Caco-2 (cell line): ENCODE measurements around the gene ISYNA1. TPM values are rescaled to one million over a fixed set of nuclear protein-coding genes. Genes with fewer than 3 reads are reported as not detected.

Source experiments
- BruUV-seq: library from RNA; stranded (reverse); fragments of 400-500 nt; replicated peaks from 2 replicates; lab custom pipeline; 2021; lab: Mats Ljungman, UMichigan
- CTCF ChIA-PET: fragments of 300-600 bp; sonication (Branson Sonifier 250); formaldehyde crosslinking; loops from one replicate; lab custom pipeline; 2022; ENCODE audit warnings: antibody characterized with exemption; lab: Charles Lee
- POLR2A ChIA-PET: fragments of 300-600 bp; sonication (Branson Sonifier 250); formaldehyde crosslinking; loops from one replicate; lab custom pipeline; 2022; ENCODE audit warnings: antibody characterized with exemption; lab: Charles Lee
- DNase-seq, 2 experiments: peaks; one replicate each; pipeline versions ENCODE4 v3.0.0 to v3.0.0-alpha.2; 2020 to 2022
- H3K27me3 ChIP-seq: replicated peaks from 2 replicates; pipeline ENCODE4 v1.6.0; 2011; ENCODE audit warnings: low read length; ENCODE audit not compliant: control insufficient read depth, insufficient read depth
- H3K36me3 ChIP-seq: 2 replicates; pipeline ENCODE4 v1.5.1; 2011; ENCODE audit warnings: low read length; ENCODE audit not compliant: control insufficient read depth, insufficient read depth
- H3K4me1 ChIP-seq: fragments of 250-450 bp; sonication (Bioruptor Pico); 2 replicates; pipeline ENCODE4 v1.5.1; 2020; ENCODE audit warnings: mild to moderate bottlenecking
- H3K4me3 ChIP-seq: 2 replicates; pipeline ENCODE4 v1.5.1; 2011; ENCODE audit warnings: low read depth, mild to moderate bottlenecking, control low read depth, low read length
- H3K9me3 ChIP-seq: fragments of 250-450 bp; sonication (Bioruptor Pico); 2 replicates; pipeline ENCODE4 v1.5.1; 2020; ENCODE audit warnings: mild to moderate bottlenecking, moderate library complexity
- H3K27ac Mint-ChIP-seq: one replicate; pipeline ENCODE4 v1.8.0; 2022; ENCODE audit warnings: mixed read lengths; ENCODE audit not compliant: unreplicated experiment
- H3K27me3 Mint-ChIP-seq: one replicate; pipeline ENCODE4 v1.8.0; 2022; ENCODE audit warnings: mixed read lengths; ENCODE audit not compliant: insufficient read depth, unreplicated experiment
- H3K36me3 Mint-ChIP-seq: one replicate; pipeline ENCODE4 v1.8.0; 2022; ENCODE audit warnings: mild to moderate bottlenecking, mixed read lengths; ENCODE audit not compliant: insufficient read depth, unreplicated experiment
- H3K4me1 Mint-ChIP-seq: one replicate; pipeline ENCODE4 v1.8.0; 2022; ENCODE audit warnings: low read depth, mixed read lengths; ENCODE audit not compliant: unreplicated experiment
- H3K4me3 Mint-ChIP-seq: one replicate; pipeline ENCODE4 v1.8.0; 2022; ENCODE audit warnings: mild to moderate bottlenecking, moderate library complexity, mixed read lengths; ENCODE audit not compliant: unreplicated experiment
- H3K9me3 Mint-ChIP-seq: one replicate; pipeline ENCODE4 v1.8.0; 2022; ENCODE audit warnings: mixed read lengths; ENCODE audit not compliant: unreplicated experiment
- intact Hi-C: fragments of 100-400 bp; cut with micrococcal nuclease; formaldehyde crosslinking; loops from one replicate; pipeline ENCODE4 v1.10.0; 2022; ENCODE audit not compliant: unreplicated experiment
- total RNA-seq: library from RNA; stranded (reverse); gene quantifications from 2 replicates; pipeline ENCODE4 v1.2.3, GENCODE V29; 2022
- TF ChIP-seq, protein P1 (sequence below), 2 experiments: fragments of 200-600 bp in 1 of 2; IDR thresholded peaks; 1 replicate in 1 of 2; 2 replicates in 1 of 2; pipeline versions ENCODE4 v1.5.1 to v1.8.0; 2011 to 2022; ENCODE audit warnings: antibody characterized with exemption in 1 of 2, control low read depth in 1 of 2, inconsistent platforms in 1 of 2, low read depth in 1 of 2, low read length in 1 of 2, mild to moderate bottlenecking in 1 of 2, moderate library complexity in 1 of 2; ENCODE audit not compliant: insufficient read depth in 1 of 2, severe bottlenecking in 1 of 2, unreplicated experiment in 1 of 2

ISYNA1 gene
- total RNA-seq, 1 experiment from 2014 or later, result 65.3 TPM

GRCh38 chr19:18473003-18473705, 35.2 kb upstream of the ISYNA1 start:
- TF ChIP-seq, protein P1, sequence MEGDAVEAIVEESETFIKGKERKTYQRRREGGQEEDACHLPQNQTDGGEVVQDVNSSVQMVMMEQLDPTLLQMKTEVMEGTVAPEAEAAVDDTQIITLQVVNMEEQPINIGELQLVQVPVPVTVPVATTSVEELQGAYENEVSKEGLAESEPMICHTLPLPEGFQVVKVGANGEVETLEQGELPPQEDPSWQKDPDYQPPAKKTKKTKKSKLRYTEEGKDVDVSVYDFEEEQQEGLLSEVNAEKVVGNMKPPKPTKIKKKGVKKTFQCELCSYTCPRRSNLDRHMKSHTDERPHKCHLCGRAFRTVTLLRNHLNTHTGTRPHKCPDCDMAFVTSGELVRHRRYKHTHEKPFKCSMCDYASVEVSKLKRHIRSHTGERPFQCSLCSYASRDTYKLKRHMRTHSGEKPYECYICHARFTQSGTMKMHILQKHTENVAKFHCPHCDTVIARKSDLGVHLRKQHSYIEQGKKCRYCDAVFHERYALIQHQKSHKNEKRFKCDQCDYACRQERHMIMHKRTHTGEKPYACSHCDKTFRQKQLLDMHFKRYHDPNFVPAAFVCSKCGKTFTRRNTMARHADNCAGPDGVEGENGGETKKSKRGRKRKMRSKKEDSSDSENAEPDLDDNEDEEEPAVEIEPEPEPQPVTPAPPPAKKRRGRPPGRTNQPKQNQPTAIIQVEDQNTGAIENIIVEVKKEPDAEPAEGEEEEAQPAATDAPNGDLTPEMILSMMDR (IDR thresholded peaks at IDR 0.05; ENCODE audit: insufficient read depth in 1 of 2, low read depth in 1 of 2, low read length in 1 of 2, severe bottlenecking in 1 of 2, unreplicated experiment in 1 of 2), result no peak
- peaks cover 12% of the 10 kb centered on the region for H3K4me1 Mint-ChIP-seq
- DNase-seq, result no peak
- intact Hi-C loops, result loop anchor here (10.0 kb wide), 1 partner anchor 202 kb away; no protein-coding TSS in a partner anchor
- Histone ChIP-seq H3K9me3 (no peaks in the 10 kb centered on the region), H3K27me3 (no peaks in the 10 kb centered on the region), H3K4me3 (no peak overlapping the region), H3K36me3 (no peaks in the 10 kb centered on the region), H3K4me1 (peaks cover 21% of the 10 kb centered on the region)
- H3K36me3 Mint-ChIP-seq, result no peaks in the 10 kb centered on the region
- ChIA-PET CTCF (interaction anchor here (0.6 to 1.2 kb wide), 2 partner anchors 16 to 275 kb away, joined by 3 read pairs; no protein-coding TSS in a partner anchor), POLR2A (no interaction called here)
- no TSS peak for BruUV-seq
- no peak overlapping the region for H3K27ac Mint-ChIP-seq
- no peaks in the 10 kb centered on the region for H3K9me3 Mint-ChIP-seq
- H3K27me3 Mint-ChIP-seq, result no peaks in the 10 kb centered on the region
- H3K4me3 Mint-ChIP-seq, result no peak overlapping the region

GRCh38 chr19:18470787-18471186, 32.9 kb upstream of the ISYNA1 start:
- BruUV-seq, result no TSS peak
- POLR2A ChIA-PET, result no interaction called here

More at GRCh38 chr19:18470787-18471186, 32.9 kb upstream of the ISYNA1 start:
- H3K36me3 ChIP-seq, result no peaks in the 10 kb centered on the region
- no peak for DNase-seq
- no peaks in the 10 kb centered on the region for H3K27me3 ChIP-seq
- Mint-ChIP-seq H3K4me3 (no peak overlapping the region), H3K4me1 (peaks cover 6% of the 10 kb centered on the region), H3K36me3 (no peaks in the 10 kb centered on the region), H3K27ac (no peak overlapping the region), H3K27me3 (no peaks in the 10 kb centered on the region), H3K9me3 (no peaks in the 10 kb centered on the region)
- TF ChIP-seq, protein P1 (IDR thresholded peaks at IDR 0.05; ENCODE audit: insufficient read depth in 1 of 2, low read depth in 1 of 2, low read length in 1 of 2, severe bottlenecking in 1 of 2, unreplicated experiment in 1 of 2), result no peak
- H3K9me3 ChIP-seq, result no peaks in the 10 kb centered on the region
- intact Hi-C loops, result loop anchor here (10.0 kb wide), 1 partner anchor 204 kb away; no protein-coding TSS in a partner anchor
- H3K4me1 ChIP-seq, result peaks cover 21% of the 10 kb centered on the region
- CTCF ChIA-PET, result interaction anchor here (0.7 kb wide), 1 partner anchor 18 kb away, joined by 3 read pairs; no protein-coding TSS in a partner anchor
- H3K4me3 ChIP-seq, result no peak overlapping the region
